HCT116 (cell line): ENCODE measurements around the gene FAM171A1.

Experiments used
- JUND ChIP-seq: IDR thresholded peaks from 2 replicates; pipeline ENCODE4 v1.6.1; 2012
- REST ChIP-seq: IDR thresholded peaks from 2 replicates; pipeline ENCODE4 v1.6.1; 2012; ENCODE audit warnings: low read depth
- TF ChIP-seq, protein P1 (sequence below), 3 experiments: fragments of 200-600 bp in 1 of 3; sonication (generic) in 1 of 3; IDR thresholded peaks in 2 of 3; conservative IDR thresholded peaks in 1 of 3; 2 replicates each; pipeline ENCODE4 v1.5.1; 2012 to 2017; ENCODE audit warnings: low read depth in 2 of 3, low read length in 2 of 3, antibody characterized with exemption in 1 of 3, borderline replicate concordance in 1 of 3, control low read depth in 1 of 3, mild to moderate bottlenecking in 1 of 3, mixed read lengths in 1 of 3, mixed run types in 1 of 3, moderate library complexity in 1 of 3; ENCODE audit not compliant: insufficient read depth in 1 of 3

- TF ChIP-seq JUND (no peak), REST (no peak)
- TF ChIP-seq, protein P1, sequence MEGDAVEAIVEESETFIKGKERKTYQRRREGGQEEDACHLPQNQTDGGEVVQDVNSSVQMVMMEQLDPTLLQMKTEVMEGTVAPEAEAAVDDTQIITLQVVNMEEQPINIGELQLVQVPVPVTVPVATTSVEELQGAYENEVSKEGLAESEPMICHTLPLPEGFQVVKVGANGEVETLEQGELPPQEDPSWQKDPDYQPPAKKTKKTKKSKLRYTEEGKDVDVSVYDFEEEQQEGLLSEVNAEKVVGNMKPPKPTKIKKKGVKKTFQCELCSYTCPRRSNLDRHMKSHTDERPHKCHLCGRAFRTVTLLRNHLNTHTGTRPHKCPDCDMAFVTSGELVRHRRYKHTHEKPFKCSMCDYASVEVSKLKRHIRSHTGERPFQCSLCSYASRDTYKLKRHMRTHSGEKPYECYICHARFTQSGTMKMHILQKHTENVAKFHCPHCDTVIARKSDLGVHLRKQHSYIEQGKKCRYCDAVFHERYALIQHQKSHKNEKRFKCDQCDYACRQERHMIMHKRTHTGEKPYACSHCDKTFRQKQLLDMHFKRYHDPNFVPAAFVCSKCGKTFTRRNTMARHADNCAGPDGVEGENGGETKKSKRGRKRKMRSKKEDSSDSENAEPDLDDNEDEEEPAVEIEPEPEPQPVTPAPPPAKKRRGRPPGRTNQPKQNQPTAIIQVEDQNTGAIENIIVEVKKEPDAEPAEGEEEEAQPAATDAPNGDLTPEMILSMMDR (IDR thresholded peaks at IDR 0.05 in 2 of 3, conservative IDR thresholded peaks at IDR 0.05 in 1 of 3; ENCODE audit: borderline replicate concordance in 1 of 3, insufficient read depth in 1 of 3, low read depth in 2 of 3, low read length in 2 of 3), result no peak
These were observed 195.5 kb downstream of the FAM171A1 start for GRCh38 chr10:15175587-15175986.
